GM12872 (cell line): ENCODE results near the gene TEX11.

Experiments
- TF ChIP-seq, protein P1 (sequence below): IDR thresholded peaks from 3 replicates; pipeline ENCODE4 v1.5.1; 2011; ENCODE audit warnings: low read depth, mild to moderate bottlenecking, low read length, moderate library complexity; ENCODE audit not compliant: insufficient read depth

TEX11 gene

DNA sequence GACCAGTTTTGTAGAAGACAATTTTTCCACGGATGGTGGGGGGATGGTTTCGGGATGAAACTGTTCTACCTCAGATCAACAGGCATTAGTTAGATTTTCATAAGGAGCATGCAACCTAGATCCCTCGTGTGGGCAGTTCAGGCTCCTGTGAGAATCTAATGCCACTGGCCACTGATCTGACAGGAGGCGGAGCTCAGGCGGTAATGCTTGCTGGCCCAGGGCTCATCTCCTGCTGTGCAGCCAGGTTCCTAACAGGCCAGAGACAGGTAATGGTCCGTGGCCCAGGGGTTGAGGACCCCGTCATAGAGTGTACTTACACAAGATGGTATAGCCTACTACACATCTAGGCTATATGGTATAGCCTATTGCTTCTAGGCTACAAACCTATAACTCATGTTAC, 7.0 kb downstream of the TEX11 start:
- TF ChIP-seq, protein P1, sequence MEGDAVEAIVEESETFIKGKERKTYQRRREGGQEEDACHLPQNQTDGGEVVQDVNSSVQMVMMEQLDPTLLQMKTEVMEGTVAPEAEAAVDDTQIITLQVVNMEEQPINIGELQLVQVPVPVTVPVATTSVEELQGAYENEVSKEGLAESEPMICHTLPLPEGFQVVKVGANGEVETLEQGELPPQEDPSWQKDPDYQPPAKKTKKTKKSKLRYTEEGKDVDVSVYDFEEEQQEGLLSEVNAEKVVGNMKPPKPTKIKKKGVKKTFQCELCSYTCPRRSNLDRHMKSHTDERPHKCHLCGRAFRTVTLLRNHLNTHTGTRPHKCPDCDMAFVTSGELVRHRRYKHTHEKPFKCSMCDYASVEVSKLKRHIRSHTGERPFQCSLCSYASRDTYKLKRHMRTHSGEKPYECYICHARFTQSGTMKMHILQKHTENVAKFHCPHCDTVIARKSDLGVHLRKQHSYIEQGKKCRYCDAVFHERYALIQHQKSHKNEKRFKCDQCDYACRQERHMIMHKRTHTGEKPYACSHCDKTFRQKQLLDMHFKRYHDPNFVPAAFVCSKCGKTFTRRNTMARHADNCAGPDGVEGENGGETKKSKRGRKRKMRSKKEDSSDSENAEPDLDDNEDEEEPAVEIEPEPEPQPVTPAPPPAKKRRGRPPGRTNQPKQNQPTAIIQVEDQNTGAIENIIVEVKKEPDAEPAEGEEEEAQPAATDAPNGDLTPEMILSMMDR: no peak

DNA sequence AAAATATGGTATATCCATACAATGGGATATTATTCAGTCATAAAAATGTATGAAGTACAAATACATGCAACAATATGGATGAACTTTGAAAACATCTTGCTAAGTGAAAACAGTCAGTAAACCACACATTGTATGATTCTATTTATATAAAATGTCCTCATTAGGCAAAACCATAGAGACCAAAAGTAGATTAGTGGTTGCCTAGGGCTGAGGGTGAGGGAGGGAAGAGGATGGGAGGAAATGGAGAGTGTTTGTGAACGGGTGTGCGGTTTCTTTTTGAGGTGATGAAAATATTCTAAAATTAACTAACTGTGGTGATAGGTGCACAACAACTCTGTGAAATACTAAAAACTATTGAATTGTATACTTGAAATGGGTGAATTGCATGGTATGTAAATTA, 29.6 kb downstream of the TEX11 start:
- TF ChIP-seq, protein P1: no peak

DNA sequence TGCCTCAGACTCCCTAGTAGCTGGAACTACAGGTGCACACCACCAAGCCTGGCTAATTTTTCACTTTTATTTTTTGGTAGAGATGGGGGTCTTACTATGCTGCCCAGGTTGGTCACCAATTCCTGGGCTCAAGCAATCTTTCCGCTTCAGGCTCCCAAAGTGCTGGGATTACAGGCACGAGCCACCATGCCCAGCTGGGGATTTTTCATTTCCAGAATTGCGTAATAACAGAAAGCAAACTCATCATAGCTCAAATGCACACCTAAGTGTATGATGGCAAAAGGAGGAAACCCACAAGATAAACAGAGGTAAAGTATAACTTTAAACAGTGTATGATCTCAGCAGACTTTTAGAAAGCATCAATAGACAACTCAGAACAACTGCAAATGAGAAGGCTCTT, 56.2 kb downstream of the TEX11 start:
- TF ChIP-seq, protein P1: no peak

DNA sequence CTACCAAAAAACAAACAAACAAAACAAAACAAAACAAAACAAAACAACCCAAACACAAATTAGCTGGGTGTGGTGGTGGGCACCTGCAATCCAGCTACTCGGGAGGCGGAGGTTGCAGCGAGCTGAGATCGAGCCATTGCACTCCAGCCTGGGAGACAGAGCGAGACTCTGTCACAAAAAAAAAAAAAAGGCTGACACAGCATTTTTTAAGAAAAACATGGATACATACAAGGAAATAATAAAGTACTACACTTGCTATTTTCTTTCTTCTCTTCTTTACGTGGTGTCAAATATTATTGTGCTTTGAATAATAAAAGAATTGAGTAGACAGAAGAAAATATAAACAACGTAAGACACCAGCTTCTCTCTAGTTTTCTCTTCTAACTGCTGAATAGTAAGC, 73.9 kb downstream of the TEX11 start:
- TF ChIP-seq, protein P1: no peak

DNA sequence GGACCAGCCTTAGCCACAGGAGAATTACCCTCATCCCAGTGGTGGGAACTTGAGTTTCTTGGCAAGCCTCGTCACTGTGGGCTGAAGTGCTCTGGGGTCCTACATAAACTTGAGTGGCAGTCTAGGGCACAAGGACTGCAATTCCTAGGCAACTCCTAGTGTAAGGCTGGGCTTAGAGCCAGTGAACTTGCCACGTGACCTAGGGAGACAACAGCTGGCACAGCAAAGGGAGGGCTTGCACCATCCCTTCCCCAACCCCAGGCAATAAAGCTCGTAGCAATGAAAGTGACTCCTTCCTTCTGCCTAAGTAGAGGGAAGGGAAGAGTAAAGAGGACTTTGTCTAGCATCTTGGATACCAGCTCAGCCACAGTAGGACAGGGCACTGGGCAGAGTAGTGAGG, 81.8 kb downstream of the TEX11 start:
- TF ChIP-seq, protein P1: no peak

DNA sequence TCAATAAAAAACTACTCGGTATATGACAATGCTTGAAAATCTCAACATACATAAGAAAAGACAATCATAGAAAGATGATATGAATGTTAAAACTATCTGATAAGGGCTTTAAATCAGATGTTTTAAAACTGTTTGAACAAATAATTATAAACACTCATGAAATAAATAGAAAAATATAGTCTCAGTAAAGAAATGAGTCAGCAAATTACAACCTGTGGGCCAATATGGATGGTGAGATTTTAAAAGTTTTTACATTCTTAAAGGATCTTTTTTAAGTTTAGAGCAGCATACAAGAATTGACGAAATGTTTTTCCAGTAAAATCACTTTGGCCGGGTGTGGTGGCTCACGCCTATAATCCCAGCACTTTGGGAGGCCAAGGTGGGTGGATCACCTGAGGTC, 83.1 kb downstream of the TEX11 start:
- TF ChIP-seq, protein P1: no peak

DNA sequence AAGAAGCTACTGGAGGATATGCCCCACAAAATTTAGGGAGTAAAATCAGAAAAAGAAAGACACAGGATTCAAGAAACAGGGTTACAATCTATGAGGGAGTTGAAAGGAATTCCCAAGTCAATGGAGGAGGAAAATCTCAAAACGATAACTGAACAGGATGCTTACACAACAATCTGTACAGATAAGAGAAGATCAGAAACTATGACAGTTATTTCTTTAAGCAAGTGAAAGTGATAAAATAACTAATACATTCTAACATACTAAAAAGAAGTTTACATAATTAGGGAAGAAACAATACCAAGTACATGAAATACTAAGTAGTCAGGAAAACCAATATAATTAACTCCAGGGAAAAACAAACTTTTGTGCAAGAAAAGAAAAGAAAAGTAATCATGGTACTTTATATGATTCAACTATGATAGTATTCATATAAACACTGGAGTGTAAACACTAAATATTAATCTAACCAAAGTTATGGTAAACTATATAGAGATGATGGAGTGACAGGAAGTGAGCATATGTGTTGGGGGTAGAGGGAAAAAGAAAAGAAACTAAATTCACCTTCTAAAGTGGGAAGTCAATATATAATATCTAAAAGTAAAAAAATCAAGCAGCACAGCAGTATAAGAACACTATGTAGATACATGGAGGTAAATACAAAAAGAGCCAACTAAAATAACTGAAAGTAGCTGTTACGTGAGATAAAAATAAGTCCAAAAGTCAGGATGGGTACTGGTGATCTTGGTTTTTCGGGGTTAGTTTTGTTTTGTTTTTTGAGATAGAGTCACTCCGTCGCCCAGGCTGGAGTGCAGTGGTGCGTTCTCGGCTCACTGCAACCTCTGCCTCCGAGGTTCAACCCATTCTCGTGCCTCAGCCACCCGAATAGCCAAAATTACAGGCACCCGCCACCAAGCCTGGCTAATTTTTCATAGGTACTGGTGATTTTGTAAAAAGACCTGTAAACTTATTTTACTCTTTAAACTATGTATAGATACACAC, 99.3 kb downstream of the TEX11 start:
- TF ChIP-seq, protein P1: no peak
